GM12892 (cell line): ENCODE results near the gene ADGRL1.
"Not testable (repeated sequence)": the region's sequence is repeated elsewhere in the genome, so short reads cannot be mapped to it uniquely, and the experiment has no call there.

Source experiments
- DNase-seq: peaks from one replicate; pipeline ENCODE4 v3.0.0; 2011; ENCODE audit not compliant: insufficient read length
- FAIRE-seq: peaks from 2 replicates; lab custom pipeline; 2011; peaks lifted over from hg19 to GRCh38; lab: Jason Lieb, UNC
- POLR2A ChIP-seq: IDR thresholded peaks from 2 replicates; pipeline ENCODE4 v1.6.1; 2011; ENCODE audit warnings: low read depth, low read length, control low read depth
- POLR2AphosphoS5 ChIP-seq: IDR thresholded peaks from 2 replicates; pipeline ENCODE4 v1.6.1; 2011; ENCODE audit warnings: low read depth, low read length, control low read depth
- TAF1 ChIP-seq: IDR thresholded peaks from 2 replicates; pipeline ENCODE4 v1.6.1; 2011; ENCODE audit warnings: low read depth, mild to moderate bottlenecking, control low read depth, low read length, borderline replicate concordance

The ADGRL1 gene

DNA sequence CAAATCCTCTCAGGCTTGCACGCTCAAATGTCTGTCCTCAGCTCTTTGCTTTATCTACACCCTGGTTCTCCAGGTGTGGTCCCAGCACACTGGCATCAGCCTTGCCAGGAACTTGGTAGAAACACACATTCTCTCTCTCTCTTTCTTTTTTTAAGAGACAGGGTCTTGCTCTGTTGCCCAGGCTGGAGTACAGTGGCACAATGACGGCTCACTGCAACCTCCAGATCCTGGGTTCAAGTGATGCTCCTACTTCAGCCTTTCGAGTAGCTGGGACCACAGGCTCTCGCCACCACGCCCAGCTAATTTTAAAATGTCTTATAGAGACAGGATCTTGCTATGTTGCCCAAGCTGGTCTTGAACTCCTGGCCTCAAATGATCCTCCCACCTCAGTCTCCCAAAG, 20.8 kb downstream of the ADGRL1 start:
- DNase-seq (no peak), FAIRE-seq (no peak)
- TF ChIP-seq POLR2A = no peak
- no peak for TF ChIP-seq TAF1
- TF ChIP-seq POLR2AphosphoS5 = no peak

DNA sequence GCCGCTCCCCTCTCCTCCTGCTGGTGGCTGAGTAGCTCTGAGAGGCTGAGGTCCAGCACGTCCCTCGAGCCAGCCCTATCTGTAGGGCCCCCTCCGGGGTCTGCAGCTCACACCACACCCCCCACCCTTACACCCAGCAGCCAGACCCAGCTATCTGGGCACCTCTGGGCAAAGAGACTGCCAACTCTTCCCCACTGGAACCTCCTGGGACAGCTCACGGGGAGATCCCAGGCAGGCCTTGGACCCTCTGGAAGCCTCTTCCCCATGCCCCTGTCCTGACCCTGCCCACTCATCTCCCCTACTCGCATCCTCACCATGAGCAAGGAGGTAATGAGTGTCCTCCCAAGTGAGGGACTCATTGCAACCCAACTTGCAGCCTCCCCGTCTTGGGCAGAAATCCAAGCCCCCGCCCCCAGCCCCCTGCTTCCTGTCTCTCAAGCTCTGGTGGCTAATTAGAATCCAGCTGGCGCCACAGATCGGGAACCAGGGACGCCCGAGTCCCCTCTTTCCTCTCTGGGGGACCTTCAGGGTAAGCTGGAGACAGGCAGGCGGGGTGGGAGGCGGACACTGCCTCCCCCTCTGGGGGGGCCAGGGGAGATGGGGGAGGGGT, 22.1 kb downstream of the ADGRL1 start:
- no peak for FAIRE-seq
- TF ChIP-seq TAF1 = no peak
- no peak for TF ChIP-seq POLR2AphosphoS5
- TF ChIP-seq POLR2A = no peak
- DNase-seq = no peak

DNA sequence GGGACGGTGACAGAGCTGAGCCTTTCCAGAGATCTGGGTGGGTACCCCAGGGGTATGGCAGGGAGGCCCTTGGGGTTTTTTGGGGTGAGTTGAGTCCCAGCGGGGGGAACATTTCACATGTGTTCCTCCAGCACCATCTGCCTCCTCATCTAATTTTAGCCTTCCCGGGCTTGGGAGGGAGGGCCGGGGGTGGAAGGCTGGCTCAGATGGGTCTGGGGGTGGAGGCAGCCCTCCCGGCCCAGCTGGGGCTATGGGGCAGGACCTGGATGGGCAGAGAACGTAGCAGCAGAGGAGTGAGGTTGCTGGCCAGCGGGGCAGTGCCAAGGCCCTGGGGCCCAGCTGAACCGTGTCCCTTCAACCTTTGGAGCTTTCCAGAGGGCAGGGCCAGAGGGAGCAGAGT, 23.5 kb downstream of the ADGRL1 start:
- DNase-seq = no peak
- TF ChIP-seq POLR2A = no peak
- no peak for TF ChIP-seq POLR2AphosphoS5
- no peak for TF ChIP-seq TAF1
- FAIRE-seq = no peak

DNA sequence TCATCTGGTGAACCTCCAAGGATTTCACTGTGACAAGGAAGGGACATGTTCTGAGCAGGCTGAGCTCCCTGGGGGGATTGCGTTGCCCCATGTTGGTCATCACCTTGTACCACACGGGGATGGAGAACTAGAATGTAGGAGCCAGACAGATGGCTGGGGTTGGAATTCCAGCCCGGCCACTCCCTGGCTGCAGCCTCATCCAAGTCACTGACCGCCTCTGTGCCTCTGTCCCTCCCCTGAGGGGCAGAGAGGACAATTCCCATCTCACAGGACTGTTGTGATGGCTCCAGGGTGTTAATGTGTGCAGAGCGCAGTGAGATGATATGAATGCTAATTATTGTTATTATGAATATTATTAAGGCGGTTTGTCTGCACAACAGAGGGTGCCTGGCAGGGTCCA, 24.1 kb downstream of the ADGRL1 start:
- no peak for TF ChIP-seq TAF1
- no peak for TF ChIP-seq POLR2A
- no peak for TF ChIP-seq POLR2AphosphoS5
- no peak for DNase-seq
- no peak for FAIRE-seq

DNA sequence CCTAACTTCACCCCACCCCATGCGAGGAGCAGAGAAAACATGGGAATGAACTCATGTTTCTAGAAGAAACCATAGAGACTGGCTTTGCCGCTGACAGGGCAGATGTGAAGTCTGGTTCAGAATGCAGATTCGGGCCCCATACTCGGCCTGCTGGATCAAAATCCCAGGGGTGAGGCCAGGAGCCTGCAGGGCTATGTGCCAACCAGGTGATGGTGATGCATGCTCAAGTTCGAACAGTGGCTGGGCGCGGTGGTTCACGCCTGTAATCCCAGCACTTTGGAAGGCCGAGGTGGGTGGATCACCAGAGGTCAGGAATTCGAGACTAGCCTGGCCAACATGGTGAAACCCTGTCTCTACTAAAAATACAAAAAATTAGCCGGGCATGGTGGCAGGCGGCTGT, 24.8 kb downstream of the ADGRL1 start:
- not testable (repeated sequence) for FAIRE-seq, DNase-seq

DNA sequence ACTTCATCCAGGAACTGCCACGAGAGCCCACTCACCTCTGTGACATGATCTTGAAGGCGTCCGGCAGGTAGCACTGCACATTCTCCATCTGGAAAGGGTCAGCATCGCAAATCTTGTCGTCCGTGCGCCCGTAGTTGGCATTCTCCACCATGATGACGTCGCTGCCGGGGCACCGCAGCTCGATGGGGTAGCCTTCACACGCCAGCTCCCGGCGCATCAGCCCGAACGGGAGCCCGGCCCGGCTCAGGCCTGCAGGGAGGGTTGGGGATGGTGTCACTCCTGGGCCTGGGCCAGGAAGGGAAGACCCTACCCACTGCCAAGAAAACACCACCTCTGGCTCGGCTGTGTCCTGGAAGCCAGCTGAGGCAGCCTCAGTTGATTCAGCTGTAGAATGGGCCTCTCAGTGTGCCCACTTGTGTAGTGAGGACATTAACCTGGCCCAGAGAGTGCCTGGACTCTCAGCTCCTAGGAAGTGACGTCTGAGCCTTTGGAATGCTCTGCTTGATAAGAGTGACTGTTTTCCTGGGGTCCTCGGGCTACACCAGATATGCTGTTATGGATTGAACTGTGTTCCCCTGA, 28.4 kb downstream of the ADGRL1 start:
- TF ChIP-seq TAF1 (no peak), POLR2A (no peak), POLR2AphosphoS5 (no peak)
- no peak for DNase-seq
- FAIRE-seq = no peak

DNA sequence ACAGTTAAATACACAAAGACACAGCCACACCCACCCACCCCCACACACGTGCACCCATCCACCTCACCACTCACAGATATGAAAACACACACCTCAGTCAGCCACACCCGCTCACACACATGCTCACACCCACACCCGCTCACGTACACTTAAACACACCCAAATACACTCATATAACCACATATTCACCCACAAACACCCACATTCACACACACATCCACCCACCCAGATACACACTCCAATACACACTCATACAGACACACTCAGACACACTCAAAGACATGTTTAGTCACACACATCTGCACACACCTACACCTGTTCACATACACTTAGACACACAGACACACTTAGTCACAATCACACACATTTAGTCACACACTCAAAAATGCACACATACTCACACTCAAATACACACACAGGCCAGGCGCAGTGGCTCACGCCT, 30.6 kb downstream of the ADGRL1 start:
- no peak for TF ChIP-seq POLR2A
- no peak for TF ChIP-seq POLR2AphosphoS5
- no peak for TF ChIP-seq TAF1
- FAIRE-seq (no peak), DNase-seq (no peak)

DNA sequence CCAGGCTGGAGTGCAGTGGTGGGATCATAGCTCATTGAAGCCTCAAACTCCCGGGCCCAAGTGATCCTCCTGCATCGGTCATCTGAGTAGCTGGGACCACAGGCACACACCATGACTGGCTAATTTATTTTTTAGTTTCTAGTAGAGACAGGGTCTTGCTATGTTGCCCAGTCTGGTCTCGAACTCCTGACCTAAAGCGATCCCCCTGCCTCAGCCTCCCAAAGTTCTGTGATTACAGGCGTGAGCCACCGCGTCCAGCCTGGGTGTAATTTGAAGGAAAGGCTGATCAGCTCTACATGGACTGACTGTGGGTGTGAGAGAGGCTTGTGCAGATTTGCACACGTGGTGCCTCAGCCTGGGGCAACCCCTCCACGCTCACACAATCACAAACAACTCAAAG, 31.1 kb downstream of the ADGRL1 start:
- no peak for DNase-seq
- FAIRE-seq = no peak
- TF ChIP-seq TAF1 (no peak), POLR2AphosphoS5 (no peak)

DNA sequence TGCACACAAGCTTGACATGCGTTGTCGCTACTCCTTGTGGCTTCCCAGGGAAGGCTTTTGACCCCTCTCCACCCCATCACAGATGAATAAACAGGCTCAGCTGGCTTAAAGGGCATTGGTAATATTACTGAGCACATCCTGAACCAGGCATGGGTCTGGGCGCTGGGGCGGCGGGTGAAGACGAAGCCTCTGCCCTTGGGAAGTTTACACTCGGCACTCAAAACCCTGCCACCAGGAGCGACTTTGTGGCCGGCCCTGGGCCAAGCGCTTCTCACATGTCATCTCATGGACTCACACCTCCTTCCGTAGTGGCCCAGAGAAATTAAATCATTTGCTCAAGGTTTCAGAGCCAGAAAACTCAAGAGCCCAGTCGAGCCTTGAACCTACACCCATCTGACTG, 37.0 kb downstream of the ADGRL1 start:
- DNase-seq (no peak), FAIRE-seq (no peak)
- TF ChIP-seq POLR2A = no peak
- TF ChIP-seq POLR2AphosphoS5 = no peak
- no peak for TF ChIP-seq TAF1

DNA sequence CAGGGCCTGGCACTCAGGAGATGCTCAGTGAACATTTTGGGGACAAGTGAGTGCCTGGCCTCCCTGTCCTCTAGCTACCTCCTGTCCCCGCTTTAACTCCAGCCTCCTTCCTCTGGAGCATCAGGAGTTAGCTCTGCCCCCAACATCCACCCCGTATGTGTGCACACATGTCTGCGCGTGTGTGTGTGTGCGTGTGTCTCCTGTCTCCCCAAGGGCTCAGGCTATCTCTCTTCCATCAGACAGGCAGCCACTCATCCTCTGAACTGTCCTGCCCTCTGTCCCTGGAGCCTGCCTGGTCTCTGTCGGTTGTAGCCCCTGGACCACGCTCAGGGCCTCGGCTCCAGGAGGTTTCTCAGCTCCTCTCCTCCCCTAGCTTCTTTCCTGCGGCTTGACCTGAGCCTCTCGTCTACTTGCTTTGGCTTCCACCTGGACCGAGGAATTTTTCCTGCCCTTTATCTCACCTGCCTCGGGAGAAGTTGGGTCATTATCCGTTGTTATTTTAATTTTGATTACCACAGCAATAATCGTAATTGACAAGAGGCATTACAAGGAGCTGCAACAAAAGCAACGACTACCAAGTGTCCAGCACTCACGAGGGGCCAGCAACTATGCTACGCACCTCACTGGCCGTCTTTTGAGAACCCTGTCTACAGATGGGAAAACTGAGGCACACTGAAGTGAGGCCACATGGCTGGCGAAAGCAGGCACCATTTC, 37.6 kb downstream of the ADGRL1 start:
- no peak for FAIRE-seq
- TF ChIP-seq POLR2AphosphoS5 (no peak), POLR2A (no peak), TAF1 (no peak)
- no peak for DNase-seq

DNA sequence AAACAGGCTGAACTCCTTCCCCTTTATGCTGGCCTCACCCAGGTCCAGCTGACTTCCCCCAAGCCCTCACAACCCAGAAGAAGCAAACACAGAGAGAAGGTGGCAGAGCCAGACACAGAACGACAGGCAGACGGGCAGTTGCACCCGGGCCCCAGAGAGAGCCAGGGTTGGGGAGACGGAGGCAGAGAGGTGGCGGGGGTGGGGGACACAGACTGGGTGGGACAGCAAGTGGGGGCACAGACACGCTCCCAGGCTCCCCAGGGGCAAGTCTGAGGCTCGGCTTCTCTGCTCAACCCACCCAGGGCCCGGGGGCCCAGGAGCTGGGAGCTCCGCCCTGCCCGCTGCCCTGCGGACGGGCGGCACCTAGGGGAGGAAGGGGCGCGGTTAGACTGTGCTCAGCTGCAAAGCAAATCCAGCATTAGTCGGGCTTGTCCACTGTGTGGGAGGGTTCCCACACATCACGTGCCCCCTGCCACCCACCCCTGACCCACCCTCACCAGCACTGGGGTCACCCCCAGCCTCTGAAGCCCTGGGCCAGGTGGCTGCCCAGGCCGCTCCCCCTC, 38.3 kb downstream of the ADGRL1 start:
- FAIRE-seq (no peak), DNase-seq (no peak)
- TF ChIP-seq TAF1 (no peak), POLR2A (no peak), POLR2AphosphoS5 (no peak)

DNA sequence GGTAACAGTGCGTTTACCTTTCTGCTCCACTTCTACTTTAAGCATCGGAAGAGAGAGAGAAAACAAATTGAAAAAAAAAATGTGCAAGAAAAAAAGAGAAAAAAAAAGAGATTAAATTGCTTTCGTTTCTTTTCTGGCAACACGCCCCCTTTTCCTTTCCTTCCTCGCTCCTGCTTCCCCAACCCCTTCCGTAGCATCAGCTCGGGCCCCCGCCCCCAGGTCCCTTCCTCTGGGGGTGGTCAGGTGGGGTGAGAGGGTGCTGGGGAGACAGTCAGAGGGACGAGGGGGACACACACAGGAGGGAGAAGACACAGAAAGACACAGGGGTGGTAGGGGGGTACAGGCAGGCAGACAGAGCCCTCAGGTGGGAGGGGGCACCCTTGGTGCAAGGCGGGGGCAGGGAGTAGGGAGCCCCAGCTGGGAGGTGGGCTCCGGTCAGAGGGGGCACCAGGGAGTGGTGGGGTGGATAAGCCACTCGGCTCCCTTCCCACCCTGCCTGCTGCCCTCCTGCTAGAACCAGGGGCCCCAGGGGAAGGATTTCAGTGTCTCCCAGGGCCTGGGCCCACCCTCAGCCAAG, 38.9 kb downstream of the ADGRL1 start:
- TF ChIP-seq POLR2A (no peak), TAF1 (no peak), POLR2AphosphoS5 (no peak)
- no peak for FAIRE-seq
- no peak for DNase-seq
